H1 (cell line): ENCODE results near the gene CTTNBP2NL. TPM values are rescaled to one million over a fixed set of nuclear protein-coding genes. Genes with fewer than 3 reads are reported as not detected.

Experiments used
- BACH1 ChIP-seq: IDR thresholded peaks from 2 replicates; pipeline ENCODE4 v1.6.1; 2012; ENCODE audit warnings: low read length, improper control_type of control experiment
- CTBP2 ChIP-seq: IDR thresholded peaks from 2 replicates; pipeline ENCODE4 v1.7.0; 2011; ENCODE audit warnings: borderline replicate concordance, mild to moderate bottlenecking, moderate library complexity, mixed read lengths, low read length; ENCODE audit not compliant: insufficient read depth, insufficient read length
- EP300 ChIP-seq, 2 experiments: IDR thresholded peaks; 1 replicate in 1 of 2; 2 replicates in 1 of 2; pipeline ENCODE4 v1.6.1; 2011 to 2012; ENCODE audit warnings: low read depth in 2 of 2, low read length in 2 of 2, mild to moderate bottlenecking in 2 of 2, borderline replicate concordance in 1 of 2, inconsistent platforms in 1 of 2, moderate library complexity in 1 of 2
- EZH2 ChIP-seq: fragments of 200-600 bp; sonication (generic); IDR thresholded peaks from 2 replicates; pipeline ENCODE4 v1.7.1; 2012; ENCODE audit warnings: low read depth, mild to moderate bottlenecking, moderate library complexity, low read length, inconsistent platforms; ENCODE audit not compliant: severe bottlenecking
- FOSL1 ChIP-seq: IDR thresholded peaks from 2 replicates; pipeline ENCODE4 v1.6.1; 2011; ENCODE audit warnings: mild to moderate bottlenecking, low read depth, low read length, moderate library complexity; ENCODE audit not compliant: insufficient read depth
- GABPA ChIP-seq: IDR thresholded peaks from 2 replicates; pipeline ENCODE4 v1.6.1; 2011; ENCODE audit warnings: mild to moderate bottlenecking, low read length, moderate library complexity, borderline replicate concordance; ENCODE audit not compliant: insufficient read depth
- NANOG ChIP-seq: IDR thresholded peaks from 2 replicates; pipeline ENCODE4 v1.6.1; 2011; ENCODE audit warnings: low read length, low read depth, mild to moderate bottlenecking, inconsistent platforms; ENCODE audit not compliant: insufficient read depth, poor library complexity, severe bottlenecking
- POLR2A ChIP-seq, 2 experiments: IDR thresholded peaks; 1 replicate in 1 of 2; 2 replicates in 1 of 2; pipeline ENCODE4 v1.6.1; 2011; ENCODE audit warnings: low read depth in 2 of 2, low read length in 2 of 2, mild to moderate bottlenecking in 2 of 2; ENCODE audit errors: control extremely low read depth in 1 of 2
- RXRA ChIP-seq: IDR thresholded peaks from 2 replicates; pipeline ENCODE4 v1.6.1; 2011; ENCODE audit warnings: low read depth, mild to moderate bottlenecking, low read length, moderate library complexity; ENCODE audit not compliant: insufficient read depth
- SUZ12 ChIP-seq: fragments of 200-600 bp; sonication (generic); IDR thresholded peaks from 2 replicates; pipeline ENCODE4 v1.6.1; 2012; ENCODE audit warnings: mild to moderate bottlenecking, inconsistent platforms, low read length, moderate library complexity, mixed read lengths
- TAF1 ChIP-seq: IDR thresholded peaks from 2 replicates; pipeline ENCODE4 v1.6.1; 2011; ENCODE audit warnings: mild to moderate bottlenecking, low read depth, low read length
- ZNF274 ChIP-seq: IDR thresholded peaks from 2 replicates; pipeline ENCODE4 v1.7.0; 2012; ENCODE audit warnings: low read length, borderline replicate concordance; ENCODE audit errors: extremely low read depth
- polyA plus RNA-seq, 7 experiments: library from polyadenylated mRNA; depleted of rRNA in 3 of 7; stranded (reverse) in 5 of 7; unstranded in 2 of 7; fragments of >200 nt in 5 of 7; fragments of 200-250 nt in 2 of 7; gene quantifications; 1 replicate in 5 of 7; 2 replicates in 1 of 7; 4 replicates in 1 of 7; pipeline versions ENCODE4 v1.2.1 to v1.2.3, GENCODE V29; 2011 to 2013; ENCODE audit warnings: missing spikeins in 2 of 7, mixed read lengths in 2 of 7
- total RNA-seq: library from RNA; stranded (reverse); fragmentation: NEBNext Ultra II Directional; extraction: Animal tissue kit (Norgen Biotek cat#: 25700); gene quantifications from 2 replicates; pipeline ENCODE4 v1.2.1, GENCODE V29; 2021
- TF ChIP-seq, protein P1 (sequence below): IDR thresholded peaks from 2 replicates; pipeline ENCODE4 v1.6.1; 2012; ENCODE audit warnings: low read length, inconsistent platforms

The CTTNBP2NL gene
- total and polyA plus RNA-seq, 2 of the 8 experiments (the other 6 are each of a cell fraction or from before 2014, with no cell fraction given) = 6.4 to 35.1 TPM

DNA sequence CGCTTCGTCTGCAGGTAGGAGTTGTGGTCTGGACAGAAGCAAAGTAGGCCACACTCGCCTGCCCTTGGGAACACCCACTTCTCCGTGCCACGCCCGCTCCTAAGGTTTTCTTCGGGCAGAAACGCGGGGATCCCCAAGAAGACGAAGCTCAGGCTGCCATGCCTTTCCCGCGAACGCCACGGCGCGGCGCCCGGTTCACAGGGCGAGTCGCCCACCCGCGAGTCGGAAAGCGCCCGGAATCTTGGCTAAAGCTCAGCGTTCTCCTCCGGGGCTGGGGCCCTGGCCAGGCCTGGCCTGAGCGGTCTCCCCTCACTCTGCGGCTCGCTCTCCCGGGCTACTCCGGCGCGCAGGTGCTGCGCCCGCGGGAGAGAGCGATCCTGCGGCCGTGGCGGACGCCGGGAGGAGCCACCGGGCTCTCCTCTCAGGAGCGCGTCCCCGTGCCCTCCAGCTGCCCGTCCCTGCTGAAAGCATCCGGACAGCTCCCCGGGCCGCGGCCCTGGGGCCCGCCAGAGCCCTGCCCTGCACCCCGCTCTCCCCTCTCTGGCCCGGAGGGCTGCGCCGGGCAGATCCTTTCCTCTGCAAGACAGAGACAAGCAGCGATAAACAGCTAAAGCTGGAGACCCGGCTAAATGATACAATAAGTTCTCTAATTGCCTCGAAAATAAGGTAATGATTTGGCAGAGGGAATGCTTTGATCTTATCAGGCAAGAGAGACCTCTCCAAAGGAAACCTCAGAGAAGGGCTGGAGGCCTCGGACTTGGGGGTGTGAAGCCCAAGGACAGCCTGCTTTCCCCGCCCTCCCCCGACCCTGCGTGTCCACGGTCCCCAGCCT is 106.0 kb downstream of the CTTNBP2NL start (continued):
- TF ChIP-seq, protein P1, sequence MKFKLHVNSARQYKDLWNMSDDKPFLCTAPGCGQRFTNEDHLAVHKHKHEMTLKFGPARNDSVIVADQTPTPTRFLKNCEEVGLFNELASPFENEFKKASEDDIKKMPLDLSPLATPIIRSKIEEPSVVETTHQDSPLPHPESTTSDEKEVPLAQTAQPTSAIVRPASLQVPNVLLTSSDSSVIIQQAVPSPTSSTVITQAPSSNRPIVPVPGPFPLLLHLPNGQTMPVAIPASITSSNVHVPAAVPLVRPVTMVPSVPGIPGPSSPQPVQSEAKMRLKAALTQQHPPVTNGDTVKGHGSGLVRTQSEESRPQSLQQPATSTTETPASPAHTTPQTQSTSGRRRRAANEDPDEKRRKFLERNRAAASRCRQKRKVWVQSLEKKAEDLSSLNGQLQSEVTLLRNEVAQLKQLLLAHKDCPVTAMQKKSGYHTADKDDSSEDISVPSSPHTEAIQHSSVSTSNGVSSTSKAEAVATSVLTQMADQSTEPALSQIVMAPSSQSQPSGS = no peak
- TF ChIP-seq SUZ12 = peak; percentile 88
- TF ChIP-seq EP300 (IDR thresholded peaks at IDR 0.05; ENCODE audit: borderline replicate concordance in 1 of 2, low read depth in 2 of 2, low read length in 2 of 2) = no peak
- no peak; the same call in 1 of the 2 replicates for TF ChIP-seq GABPA
- no peak for TF ChIP-seq ZNF274
- peak; percentile 80 for TF ChIP-seq EZH2
- no peak for TF ChIP-seq RXRA
- peak; percentile 60 for TF ChIP-seq BACH1
- no peak for TF ChIP-seq CTBP2
- TF ChIP-seq TAF1 = no peak
- TF ChIP-seq FOSL1 = no peak
- no peak for TF ChIP-seq POLR2A (IDR thresholded peaks at IDR 0.05; ENCODE audit: control extremely low read depth in 1 of 2, low read depth in 2 of 2, low read length in 2 of 2)
- TF ChIP-seq NANOG = no peak
